ENCODE data around the gene TTLL3. TPM values are rescaled to one million over a fixed set of nuclear protein-coding genes. Genes with fewer than 3 reads are reported as not detected.

The TTLL3 gene
- total and polyA plus RNA-seq, 2 of the 13 experiments (the other 11 are each of a cell fraction or from before 2014, with no cell fraction given) = 9.5 to 51.2 TPM

GRCh38 chr3:9807981-9808344 is 2.1 kb upstream of the TTLL3 start (continued):
- TF ChIP-seq NFAT5 (CRISPR knock-in tag; IDR thresholded peaks at IDR 0.05) (no peak), ZNF143 (CRISPR knock-in tag; IDR thresholded peaks at IDR 0.05) (no peak), NCOA1 (CRISPR knock-in tag; IDR thresholded peaks at IDR 0.05) (no peak), GTF3A (CRISPR knock-in tag; conservative IDR thresholded peaks at IDR 0.05) (no peak), BHLHE40 (IDR thresholded peaks at IDR 0.05; ENCODE audit: low read length) (no peak), ZFP36L2 (CRISPR knock-in tag; IDR thresholded peaks at IDR 0.05) (no peak), ZSCAN22 (CRISPR knock-in tag; IDR thresholded peaks at IDR 0.05) (no peak), FOXP1 (IDR thresholded peaks at IDR 0.05) (no peak), FOXP1 (CRISPR knock-in tag; IDR thresholded peaks at IDR 0.05) (no peak)

- DNase-seq (ENCODE audit: low spot score) (peak; percentile 31), ATAC-seq (peak; percentile 88), FAIRE-seq (peak; percentile 74)
- 96% methylated on average over 6 of the region's 7 CpGs for WGBS (ENCODE audit: low lambda C conversion rate)
- no peak overlapping the region for H2AFZ ChIP-seq (ENCODE audit: low read length)
- no peak overlapping the region for H3K9ac ChIP-seq (ENCODE audit: insufficient read depth, low read depth, low read length)
- H3K27me3 ChIP-seq (ENCODE audit: control insufficient read depth in 1 of 2, insufficient read depth in 2 of 2, low read length in 2 of 2) = no peaks in the 10 kb centered on the region; a peak in 1 of 5 replicates
- no peaks in the 10 kb centered on the region for H3K9me3 ChIP-seq (ENCODE audit: low read length)
- BruUV-seq (replicated peaks) = no TSS peak
- H4K20me1 ChIP-seq (ENCODE audit: insufficient read depth, low read length) = no peaks in the 10 kb centered on the region
- in situ Hi-C loops (cut with HindIII; ENCODE audit: extremely low pct_ligation_motif_present, low pct_unique_long_range_greater_than_20kb) = no loop called here
- no peak overlapping the region for H3K4me2 ChIP-seq (ENCODE audit: low read depth, low read length)
- CTCF ChIA-PET (ENCODE audit: low intra/inter-chr PET ratio, low total read pairs) = no interaction called here
- peaks cover 19 to 45% of the 10 kb centered on the region in 2 experiments for H3K36me3 ChIP-seq (replicated peaks in 1 of 2; ENCODE audit: control insufficient read depth in 1 of 2, insufficient read depth in 2 of 2, low read length in 2 of 2)
- H3K79me2 ChIP-seq (ENCODE audit: insufficient read depth, low read length) = no peaks in the 10 kb centered on the region
- H3K4me3 ChIP-seq (replicated peaks in 1 of 3; ENCODE audit: insufficient read depth in 1 of 3, low read depth in 2 of 3, low read length in 3 of 3) = no peak overlapping the region
- H3K4me1 ChIP-seq (ENCODE audit: insufficient read depth, low read length) = no peaks in the 10 kb centered on the region
- POLR2A ChIA-PET = interaction anchor here (1.2 to 2.7 kb wide), 3 partner anchors 12 to 59 kb away, joined by 3 to 13 read pairs (median 5); partner anchors contain the start of genes ARPC4, OGG1 and TADA3
- intact Hi-C loops (cut with micrococcal nuclease; ENCODE audit: unreplicated experiment) = no loop called here
- H3K27ac ChIP-seq (ENCODE audit: extremely low read length, insufficient read depth, low read length) = no peak overlapping the region
- TF ChIP-seq STAG1 (CRISPR knock-in tag; IDR thresholded peaks at IDR 0.05) (peak; percentile 46; the same call in 1 of the 2 replicates), CTCF (CRISPR knock-in tag; IDR thresholded peaks at IDR 0.05) (peak; percentile 48), GMEB2 (CRISPR knock-in tag; IDR thresholded peaks at IDR 0.05; ENCODE audit: low read depth) (no peak), ZNF280B (CRISPR knock-in tag; IDR thresholded peaks at IDR 0.05; ENCODE audit: borderline replicate concordance) (no peak), RAD21 (CRISPR knock-in tag; IDR thresholded peaks at IDR 0.05) (0 out of 2 replicates have a peak, but pooled peaks have one; percentile 34)
These were observed 1.6 kb upstream of the TTLL3 start for GRCh38 chr3:9808345-9809037.

All from HepG2 (cell line).